ENCODE results near the gene TAF11L11. TPM values are rescaled to one million over a fixed set of nuclear protein-coding genes. Genes with fewer than 3 reads are reported as not detected.
"Not testable (repeated sequence)": the region's sequence is repeated elsewhere in the genome, so short reads cannot be mapped to it uniquely, and the experiment has no call there.

TAF11L11 gene
- total RNA-seq, 1 donor from 2014 or later, result not detected

DNA sequence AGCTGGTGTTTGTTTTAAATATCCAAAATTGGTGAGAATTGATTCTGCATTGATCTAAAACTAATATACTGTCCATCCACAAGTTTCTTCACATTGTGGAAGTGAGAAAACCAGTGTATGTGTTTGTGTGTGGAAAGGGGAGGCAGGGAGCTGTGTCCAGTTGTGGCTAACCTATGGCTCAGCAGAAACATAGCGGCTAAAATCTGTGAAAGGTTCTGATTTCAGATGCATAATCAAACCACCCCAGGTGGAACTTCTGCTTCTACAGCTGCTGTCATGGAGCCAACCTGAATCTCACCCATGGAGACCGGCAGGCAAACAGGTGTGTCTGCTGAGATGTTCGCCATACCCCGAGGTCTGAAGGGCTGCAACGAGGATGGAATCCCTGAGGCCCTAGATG, 30.2 kb downstream of the TAF11L11 start, which contains the start of gene TAF11L14:
TSS of gene TAF11L14 (plus strand) at position 301 of the 400 bp plus-strand sequence.
- intact Hi-C loops (cut with micrococcal nuclease), result no loop called here
- no peaks in the 10 kb centered on the region for H3K4me1 Mint-ChIP-seq (ENCODE audit: low read depth)
- H3K27ac Mint-ChIP-seq, result no peak within 1 kb of the TSS
- peaks cover 39% of the 10 kb centered on the region for H3K9me3 Mint-ChIP-seq
- H3K27me3 Mint-ChIP-seq (ENCODE audit: low read depth), result no peaks in the 10 kb centered on the region
- H3K4me3 Mint-ChIP-seq (ENCODE audit: low read depth), result no peak within 1 kb of the TSS
- DNase-seq (ENCODE audit: low spot score), result no peak
- no peaks in the 10 kb centered on the region for H3K36me3 Mint-ChIP-seq (ENCODE audit: low read depth)

GRCh38 chr5:17649232-17649631, 45.2 kb downstream of the TAF11L11 start:
- H3K4me1 Mint-ChIP-seq (ENCODE audit: low read depth); H3K27me3 Mint-ChIP-seq (ENCODE audit: low read depth); intact Hi-C loops (cut with micrococcal nuclease); H3K4me3 Mint-ChIP-seq (ENCODE audit: low read depth); DNase-seq (ENCODE audit: low spot score); H3K36me3 Mint-ChIP-seq (ENCODE audit: low read depth); H3K27ac Mint-ChIP-seq: not testable (repeated sequence)
- peaks cover 49% of the 10 kb centered on the region for H3K9me3 Mint-ChIP-seq

DNA sequence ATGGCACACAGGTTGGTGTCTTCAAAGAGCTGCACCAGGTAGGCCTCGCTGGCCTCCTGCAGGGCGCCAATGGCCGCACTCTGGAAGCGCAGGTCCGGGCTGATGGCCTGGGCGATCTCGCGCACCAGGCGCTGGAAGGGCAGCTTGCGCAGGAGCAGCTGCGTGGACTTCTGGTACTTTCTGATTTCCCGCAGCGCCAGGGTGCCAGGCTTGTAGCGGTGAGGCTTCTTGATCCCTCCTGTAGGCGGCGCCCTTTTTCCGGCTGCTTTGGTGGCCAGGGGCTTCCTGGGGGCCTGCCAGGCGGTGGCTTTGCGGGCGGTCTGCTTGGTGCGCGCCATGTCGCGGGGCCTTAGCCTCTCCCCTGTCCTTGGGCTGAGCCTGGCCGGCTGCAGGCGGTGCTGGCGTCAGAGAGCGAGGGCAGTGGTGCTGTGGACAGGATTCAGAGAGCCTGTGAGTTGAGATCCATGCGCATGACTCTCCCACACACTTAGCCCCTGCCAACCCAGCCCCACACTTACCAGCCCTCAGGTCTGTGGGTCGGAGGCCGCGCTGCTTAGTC, 51.3 kb downstream of the TAF11L11 start:
- DNase-seq (ENCODE audit: low spot score); H3K4me1 Mint-ChIP-seq (ENCODE audit: low read depth); H3K27ac Mint-ChIP-seq; H3K27me3 Mint-ChIP-seq (ENCODE audit: low read depth); H3K4me3 Mint-ChIP-seq (ENCODE audit: low read depth); intact Hi-C loops (cut with micrococcal nuclease); H3K36me3 Mint-ChIP-seq (ENCODE audit: low read depth): not testable (repeated sequence)
- H3K9me3 Mint-ChIP-seq, result peaks cover 45% of the 10 kb centered on the region

Other genes starting within 250 kb of the TAF11L11 start
- not detected in 2 replicates for gene TAF11L2, start 106.0 kb upstream of the TAF11L11 start, total RNA-seq
- not detected in 2 replicates for gene TAF11L3, start 85.8 kb upstream of the TAF11L11 start, total RNA-seq
- not detected in 2 replicates for gene TAF11L4, start 82.4 kb upstream of the TAF11L11 start, total RNA-seq
- not detected in 2 replicates for gene TAF11L5, start 78.9 kb upstream of the TAF11L11 start, total RNA-seq
- not detected in 2 replicates for gene TAF11L6, start 75.5 kb upstream of the TAF11L11 start, total RNA-seq
- gene TAF11L7, start 18.4 kb upstream of the TAF11L11 start, total RNA-seq, result not detected in 2 replicates
- gene TAF11L8, start 13.2 kb upstream of the TAF11L11 start, total RNA-seq, result not detected in 2 replicates
- gene TAF11L9, start 9.8 kb upstream of the TAF11L11 start, total RNA-seq, result not detected in 2 replicates
- not detected in 2 replicates for gene TAF11L10, start 6.4 kb upstream of the TAF11L11 start, total RNA-seq
- gene TAF11L12, start 6.2 kb downstream of the TAF11L11 start, total RNA-seq, result not detected in 2 replicates
- not detected in 2 replicates for gene TAF11L13, start 27.9 kb downstream of the TAF11L11 start, total RNA-seq
- not detected in 2 replicates for gene TAF11L14, start 30.3 kb downstream of the TAF11L11 start, total RNA-seq

Measured in activated T-helper 2 cell treated with anti-CD3 and anti-CD28 coated beads, Interferon-gamma antibody, Interleukin-2, Interleukin-4, amounts not matched to agents 10 μg/mL and 5 μg/mL and 100 μg/mL, durations not matched to agents 14 hours and 24 hours and 36 hours (primary cell).